Activated T-cell treated with anti-CD3 and anti-CD28 coated beads for 4 hours (primary cell): ENCODE data around the gene PLXNA2.

Experiments used
- DNase-seq: peaks from one replicate; pipeline ENCODE4 v3.0.0-alpha.2; 2020

The PLXNA2 gene

DNA sequence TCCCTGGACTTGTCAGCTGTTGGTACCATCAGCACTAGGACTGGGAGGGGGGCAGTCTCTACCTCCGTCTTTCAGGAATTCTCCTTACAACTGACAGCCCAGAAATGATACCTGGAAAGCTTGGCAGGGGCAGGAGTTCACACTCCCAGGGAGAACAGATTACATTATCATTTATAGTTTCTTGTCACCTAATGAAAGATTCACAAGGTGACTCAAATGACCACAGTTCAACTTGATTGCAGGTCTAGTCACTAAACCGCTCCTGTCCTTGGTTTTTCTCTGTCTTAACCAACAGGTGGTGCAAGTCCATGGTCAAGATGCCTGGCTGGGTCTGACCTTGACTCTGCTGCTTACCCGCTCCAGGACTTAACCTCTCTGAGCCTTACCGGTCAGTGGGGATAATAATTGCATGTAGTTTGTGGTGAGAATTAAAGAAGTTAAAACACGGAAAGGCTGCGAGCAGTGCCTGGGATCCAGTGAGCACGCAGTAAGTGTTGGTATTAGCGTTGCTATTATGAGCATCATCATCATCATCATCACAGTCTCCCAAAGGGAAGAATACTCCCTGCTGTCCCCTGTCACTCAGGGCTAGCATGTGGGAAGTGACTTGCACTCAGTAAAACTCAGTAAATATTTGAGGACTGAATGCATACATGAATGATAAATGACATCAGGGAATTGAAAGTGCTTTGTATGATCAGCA lies 207.9 kb downstream of the PLXNA2 start:
- no peak for DNase-seq

DNA sequence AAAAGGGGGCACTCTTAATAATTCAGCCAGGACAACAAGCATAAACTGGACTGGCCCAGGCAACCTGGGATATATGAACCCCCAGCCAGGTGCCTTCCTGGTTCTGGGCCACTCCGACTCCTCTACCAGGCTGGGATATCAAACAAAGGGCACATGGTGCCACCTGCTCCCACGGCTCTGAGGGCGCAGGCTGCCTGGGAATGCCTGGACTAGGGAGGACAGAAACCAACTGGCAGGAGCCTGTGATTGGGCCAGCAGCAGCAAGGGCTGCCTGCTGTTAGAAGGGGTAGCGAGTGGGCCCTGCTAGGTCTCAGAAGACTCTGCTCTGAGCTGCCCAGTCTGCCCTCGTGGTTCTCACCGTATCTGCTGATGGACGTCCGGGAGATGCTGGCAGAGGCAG lies 210.0 kb downstream of the PLXNA2 start:
- DNase-seq, result no peak

DNA sequence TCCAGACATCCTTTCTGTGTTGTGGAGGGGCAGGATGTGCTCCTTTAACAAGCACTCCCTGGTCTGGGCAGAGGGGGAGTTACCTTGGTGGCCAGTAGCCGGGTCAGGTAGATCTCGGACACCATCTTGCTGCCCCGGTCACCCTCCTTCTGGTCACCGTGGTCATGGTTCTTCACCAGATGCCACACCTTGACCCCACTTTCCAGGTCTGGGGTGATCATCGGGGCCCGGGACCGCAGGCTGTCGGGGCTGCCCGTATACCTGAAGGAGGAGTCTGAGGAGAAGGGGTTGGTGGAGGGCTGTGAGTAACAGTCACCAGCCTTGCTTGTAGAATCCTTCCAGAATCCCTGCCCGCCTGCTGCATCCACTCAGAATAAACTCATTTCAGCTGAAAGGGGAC lies 210.9 kb downstream of the PLXNA2 start:
- DNase-seq, result no peak

DNA sequence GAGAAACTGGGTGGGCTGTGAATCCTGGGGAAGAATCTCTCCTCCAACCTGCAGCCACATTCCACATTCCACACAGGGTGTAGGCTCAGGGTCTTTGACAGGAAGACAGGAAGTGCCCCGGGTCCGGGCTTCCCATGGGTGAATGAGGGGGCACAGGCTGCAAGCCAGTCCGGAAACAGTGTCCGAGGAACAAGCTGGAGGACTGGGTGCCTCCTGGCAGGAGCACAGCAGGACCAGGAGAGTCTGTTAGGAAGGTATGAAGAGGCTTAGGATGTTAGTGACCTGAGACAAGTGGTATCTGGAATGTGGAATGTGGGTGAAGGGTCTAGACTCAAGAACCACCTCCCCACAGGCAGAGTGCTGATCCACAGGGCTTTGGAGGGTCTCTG lies 212.3 kb downstream of the PLXNA2 start:
- no peak for DNase-seq

DNA sequence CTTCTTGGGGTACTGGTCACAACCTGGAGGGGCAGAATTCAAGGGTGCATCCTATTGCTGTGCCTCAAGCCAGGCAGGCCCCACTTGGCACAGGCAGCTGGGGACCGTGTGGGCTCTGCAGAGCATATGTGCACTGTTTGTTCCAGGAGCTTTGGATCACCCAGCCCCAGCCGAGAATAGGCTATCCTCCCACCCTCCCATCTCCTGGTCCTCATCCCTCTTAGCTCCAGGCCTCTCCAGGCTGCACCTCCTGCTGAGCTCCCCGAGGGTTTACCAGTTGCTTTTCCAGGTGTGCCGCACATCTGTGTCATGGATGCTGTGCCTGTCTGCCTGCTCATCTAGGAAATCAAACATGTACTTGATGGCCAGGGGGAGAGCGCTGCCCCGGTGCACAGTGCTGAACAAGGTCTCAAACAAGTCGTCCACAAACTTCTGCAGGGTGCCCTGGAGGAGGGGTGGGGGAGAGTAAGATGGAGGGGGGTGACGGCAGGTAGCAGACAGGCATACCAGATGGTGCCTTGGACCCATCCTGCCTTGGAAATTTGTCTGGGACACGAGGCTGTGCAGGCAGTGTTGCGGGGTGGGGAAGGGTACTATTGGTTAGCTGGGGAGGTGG lies 212.8 kb downstream of the PLXNA2 start:
- no peak for DNase-seq

DNA sequence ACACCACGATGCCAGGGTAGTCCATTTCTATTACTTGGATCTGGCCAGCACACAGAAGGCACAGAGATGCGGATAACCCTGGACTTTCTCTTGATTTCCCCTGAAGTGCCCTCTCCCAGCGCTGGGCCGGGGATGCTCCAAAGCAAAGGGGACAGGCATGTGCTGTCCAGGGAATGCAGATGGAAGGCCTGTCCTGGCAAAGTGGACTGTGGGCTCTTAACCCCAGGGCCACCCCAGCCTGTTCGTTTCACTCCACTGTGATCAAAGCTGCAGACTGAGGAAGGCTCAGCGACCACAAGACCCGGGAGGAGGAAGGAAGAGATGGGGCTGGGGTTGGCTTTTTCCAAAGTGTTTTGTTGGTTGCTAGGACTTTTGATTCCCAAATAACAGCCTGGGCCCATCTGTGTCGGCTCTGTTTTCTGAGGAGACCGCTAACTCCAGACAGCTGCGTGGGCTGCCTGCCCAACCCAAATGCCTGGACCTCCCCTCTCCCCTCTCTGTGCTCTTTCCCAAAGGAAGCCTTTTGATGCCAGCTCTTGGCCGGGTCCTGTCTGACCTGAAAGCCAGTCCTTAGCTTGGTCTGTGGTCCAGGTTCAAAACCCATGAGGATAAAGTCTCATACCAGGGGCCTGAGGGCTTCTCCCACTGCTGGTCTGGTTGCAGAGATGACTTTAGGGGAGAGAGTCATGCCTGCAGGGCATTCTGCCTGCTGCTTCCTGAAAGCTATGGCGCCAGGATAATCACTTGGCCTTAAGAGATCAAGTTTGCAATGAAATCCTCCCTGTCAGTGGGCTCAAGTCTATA lies 213.7 kb downstream of the PLXNA2 start:
- no peak for DNase-seq

DNA sequence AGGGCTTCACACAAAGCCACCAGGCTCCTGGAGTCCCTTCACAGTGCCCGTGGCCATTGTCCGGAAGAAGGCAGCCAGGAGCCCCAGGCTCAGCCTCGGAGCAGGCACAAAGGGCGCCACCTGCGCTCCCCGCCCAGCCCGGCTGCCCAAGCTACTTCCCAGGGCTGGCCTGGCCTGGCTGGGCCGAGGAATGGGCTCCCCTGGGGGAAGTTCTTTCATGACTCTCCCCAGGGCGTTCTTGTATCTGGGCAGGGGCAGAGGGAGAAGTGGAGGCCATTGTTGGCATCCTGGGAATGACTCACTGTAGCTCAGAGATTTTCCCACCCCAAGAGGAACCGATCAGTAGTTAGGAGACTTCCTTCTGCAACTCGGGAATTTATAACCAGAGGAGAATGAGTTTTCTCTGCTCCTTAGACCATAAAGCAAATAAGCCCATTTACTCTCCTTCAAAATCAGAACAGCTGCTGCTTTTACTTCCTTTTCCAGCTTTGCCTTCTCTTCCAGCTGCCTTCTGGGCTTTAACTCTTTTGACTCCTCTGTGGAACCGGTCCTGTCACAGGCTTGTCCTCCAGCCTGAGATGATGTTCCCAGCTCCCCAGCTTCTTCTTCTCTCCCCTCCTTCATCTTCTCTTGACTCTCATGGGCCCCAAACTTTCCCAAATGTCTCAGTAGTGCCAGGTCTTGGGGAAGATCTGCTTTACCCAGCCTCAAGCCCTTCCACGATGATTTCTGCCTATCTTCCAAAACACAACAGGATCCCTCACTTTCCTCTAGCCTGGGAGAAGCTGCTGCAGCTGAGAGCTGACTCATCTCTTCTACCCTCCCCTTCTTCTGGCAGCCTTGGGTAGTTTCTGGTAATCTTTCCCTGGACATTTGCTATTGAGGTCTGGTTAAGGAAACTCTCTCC lies 214.6 kb downstream of the PLXNA2 start:
- no peak for DNase-seq

DNA sequence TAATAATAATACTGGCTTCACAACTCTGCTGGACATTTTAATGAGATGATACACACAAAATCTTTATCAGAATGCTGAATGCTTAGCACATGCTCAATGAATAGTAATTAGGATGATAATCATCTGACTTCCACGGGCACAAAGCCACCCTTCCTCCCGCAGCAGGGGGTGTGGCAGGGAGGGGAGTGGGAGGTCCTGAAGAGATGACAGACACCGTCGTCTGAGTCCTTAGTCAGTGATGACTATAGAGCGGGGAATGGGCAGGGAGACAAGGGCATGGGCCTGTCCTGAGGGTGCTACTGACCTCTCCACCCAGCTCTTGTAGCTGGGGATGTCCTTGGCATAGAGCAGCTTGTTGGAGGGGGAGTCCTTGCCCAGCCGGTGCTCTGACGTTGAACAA lies 215.7 kb downstream of the PLXNA2 start:
- no peak for DNase-seq

DNA sequence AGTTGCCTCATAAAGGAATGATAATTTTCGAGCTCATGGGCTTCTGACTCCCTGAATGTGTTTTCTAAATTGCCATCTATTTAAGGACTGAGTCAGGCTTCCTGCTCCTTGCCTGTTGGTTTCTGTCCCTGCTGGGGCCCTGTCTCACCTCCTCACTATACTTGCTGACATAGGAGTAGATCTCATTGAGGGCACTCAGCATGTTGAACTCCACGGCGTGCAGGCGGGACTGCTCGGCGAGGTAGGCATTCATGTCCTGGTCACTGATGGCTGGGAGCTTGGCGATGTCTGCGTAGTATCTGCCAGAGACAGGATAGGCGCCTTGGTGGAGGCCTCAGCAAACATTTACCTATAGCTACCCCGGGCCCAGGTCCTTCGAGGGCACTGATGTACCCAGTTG lies 216.3 kb downstream of the PLXNA2 start:
- DNase-seq, result no peak

DNA sequence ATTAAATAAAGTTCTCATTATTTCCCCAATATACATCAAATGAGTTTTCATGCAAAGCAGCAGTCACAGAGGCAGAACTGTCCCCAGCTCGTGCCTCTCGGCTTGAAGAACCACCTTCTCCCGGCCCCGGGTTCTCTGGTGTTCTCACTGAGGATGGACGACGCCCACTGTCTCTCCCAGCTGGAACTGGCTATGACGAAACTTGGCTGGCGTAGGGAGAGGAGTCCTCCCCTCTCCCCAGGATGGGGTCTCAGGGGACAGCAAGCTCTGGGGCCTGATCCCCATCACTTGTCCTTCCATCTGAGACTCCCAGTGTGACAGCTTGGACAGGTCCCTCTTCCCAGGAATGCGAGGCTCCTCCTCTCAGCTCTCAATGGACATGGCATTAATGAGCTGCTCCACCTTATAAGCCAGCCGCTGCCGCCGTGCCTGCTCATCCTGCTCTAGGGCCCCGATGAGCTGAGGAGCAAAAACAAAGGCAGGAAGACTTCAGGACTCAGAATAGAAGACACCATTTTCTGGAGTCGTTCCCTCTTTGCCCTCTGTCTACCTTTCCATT lies 217.2 kb downstream of the PLXNA2 start:
- no peak for DNase-seq

DNA sequence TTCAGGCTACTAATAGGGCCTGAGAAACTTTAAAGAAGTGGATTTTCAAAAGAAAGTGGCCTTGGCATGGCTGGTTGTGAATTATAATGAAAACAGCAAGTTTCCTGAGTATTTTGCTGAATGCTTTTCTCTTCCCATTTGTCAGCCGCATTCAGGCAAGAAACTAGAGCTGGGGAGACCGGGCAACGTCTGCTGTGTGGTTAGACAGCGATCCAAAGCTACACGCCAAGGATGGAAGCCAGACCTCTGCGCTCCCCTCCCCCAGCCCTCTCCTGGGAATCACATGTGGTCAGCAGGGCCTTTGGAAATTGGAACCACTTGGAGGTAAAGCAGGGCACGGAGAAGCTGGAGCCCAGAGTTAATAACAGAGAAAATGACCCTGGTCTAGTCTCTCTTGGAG lies 219.2 kb downstream of the PLXNA2 start:
- DNase-seq, result no peak

DNA sequence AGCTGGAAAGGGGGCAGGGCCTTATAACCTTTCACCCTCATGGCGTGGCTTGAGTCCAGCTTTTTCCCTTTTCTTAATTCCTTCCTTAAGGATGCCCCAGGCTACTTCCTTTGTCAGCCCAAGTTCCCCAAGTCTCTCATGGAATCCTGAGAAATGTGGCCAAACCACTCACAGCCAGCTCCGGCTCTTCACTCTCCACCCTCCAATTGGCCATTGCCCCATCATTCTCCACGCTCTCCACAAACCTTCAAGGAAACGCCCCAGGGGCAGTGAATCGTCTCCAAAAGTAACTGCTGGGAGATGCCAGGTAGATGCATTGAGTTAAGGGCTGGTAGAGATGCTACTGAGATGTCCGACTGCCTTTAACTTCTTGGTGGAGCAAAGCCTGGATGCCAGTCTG lies 219.8 kb downstream of the PLXNA2 start:
- no peak for DNase-seq

DNA sequence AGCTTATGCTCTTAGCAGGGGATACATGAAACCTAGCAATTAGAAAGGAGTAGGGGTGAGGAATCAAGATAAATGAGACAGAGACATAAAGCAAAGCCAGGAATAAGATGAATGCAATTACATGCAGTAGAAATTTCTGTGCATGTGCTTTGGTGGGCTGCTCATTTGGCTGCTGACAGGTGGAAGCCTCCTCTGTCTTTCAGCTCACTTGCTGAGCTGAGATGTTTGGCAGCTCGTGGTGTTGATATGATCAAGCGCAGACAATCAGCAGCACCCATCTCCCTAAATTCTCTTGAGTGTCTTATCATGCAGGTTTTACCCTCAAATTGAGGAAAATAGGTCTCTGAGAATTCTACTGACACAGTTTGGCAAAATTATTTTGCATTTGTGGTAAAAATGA lies 224.9 kb downstream of the PLXNA2 start:
- no peak for DNase-seq

DNA sequence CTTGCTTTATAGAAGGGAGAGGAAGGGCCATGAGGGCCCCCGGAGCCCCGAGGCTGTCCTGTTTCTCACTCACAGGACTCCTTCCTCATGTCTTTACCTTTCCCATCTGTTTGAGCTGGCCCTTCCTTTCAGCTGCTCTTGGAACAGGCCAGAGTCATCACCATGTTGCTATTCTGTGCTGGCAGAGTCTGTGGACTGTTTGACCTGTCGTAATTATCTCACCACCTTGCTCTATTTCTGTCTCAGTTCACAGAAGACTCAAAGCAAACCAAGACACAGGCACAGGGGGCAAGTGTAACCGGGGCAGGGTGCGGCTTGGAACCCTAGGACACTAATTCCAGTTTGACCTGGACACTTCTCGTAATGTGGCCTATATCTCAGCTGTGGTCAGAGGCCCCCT lies 228.9 kb downstream of the PLXNA2 start:
- DNase-seq, result no peak

DNA sequence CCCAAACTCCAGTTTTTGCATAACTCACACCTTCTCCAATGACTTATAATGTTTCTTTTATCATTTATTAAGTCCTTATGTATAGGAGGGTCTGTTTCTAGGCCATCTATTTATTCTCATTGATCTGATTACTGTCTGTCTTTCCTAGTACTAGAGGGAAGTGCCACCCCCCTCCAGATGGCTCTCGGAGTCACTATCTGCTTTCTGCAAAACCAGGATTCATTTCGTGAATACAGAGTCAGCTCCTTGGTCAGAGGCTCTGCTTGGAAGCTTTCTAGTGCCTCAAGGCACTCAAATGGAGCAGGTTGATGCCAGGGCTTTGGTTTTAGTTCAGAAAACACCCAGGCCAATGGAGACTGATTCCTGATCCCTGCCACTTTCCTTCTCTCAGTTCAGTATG lies 231.0 kb downstream of the PLXNA2 start:
- no peak for DNase-seq

DNA sequence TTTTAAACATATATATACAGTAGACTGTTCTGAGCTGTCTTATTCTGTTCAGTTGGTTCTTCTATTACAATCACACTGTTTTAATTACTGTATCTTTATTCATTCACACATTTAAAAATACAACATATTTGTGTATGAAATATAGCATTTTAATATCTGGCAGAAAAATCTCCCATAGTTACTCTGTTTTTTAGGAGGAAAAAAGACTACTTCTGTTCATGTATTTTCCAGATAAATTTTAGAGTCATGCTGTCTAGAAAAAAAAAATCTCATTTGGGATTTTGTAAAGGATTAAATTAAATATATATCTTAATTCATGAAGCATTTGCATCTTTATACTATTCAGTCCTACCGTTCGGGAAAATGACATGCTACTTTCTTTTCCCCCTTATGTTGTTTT lies 231.5 kb downstream of the PLXNA2 start:
- no peak for DNase-seq

DNA sequence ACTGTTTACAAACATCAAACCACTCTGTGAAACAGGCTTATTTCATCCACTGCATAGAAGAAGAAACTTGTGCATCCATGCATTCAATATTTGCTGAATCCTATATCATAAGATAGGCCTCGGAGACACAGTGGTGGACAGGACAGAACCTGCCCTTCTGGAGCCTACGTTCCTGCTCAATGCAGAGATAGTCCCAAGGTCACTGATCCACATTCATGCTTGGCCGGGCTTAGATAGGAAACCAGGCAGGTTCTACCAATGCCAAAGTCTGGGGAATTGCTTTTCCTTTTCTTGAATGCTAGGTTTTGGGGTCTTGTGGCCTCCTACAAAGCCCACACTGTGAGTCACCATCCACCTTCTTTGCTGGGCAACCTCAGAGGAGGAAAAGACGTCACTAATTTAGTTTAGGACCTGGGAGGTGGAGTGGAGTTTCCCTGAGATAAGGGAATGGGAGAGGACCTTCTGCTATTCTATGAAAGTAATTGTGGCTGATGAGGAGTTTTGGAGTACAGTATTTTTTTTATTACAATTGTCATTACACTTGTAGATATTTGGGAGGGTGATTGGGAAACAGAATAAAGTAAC lies 233.6 kb downstream of the PLXNA2 start:
- DNase-seq, result no peak

DNA sequence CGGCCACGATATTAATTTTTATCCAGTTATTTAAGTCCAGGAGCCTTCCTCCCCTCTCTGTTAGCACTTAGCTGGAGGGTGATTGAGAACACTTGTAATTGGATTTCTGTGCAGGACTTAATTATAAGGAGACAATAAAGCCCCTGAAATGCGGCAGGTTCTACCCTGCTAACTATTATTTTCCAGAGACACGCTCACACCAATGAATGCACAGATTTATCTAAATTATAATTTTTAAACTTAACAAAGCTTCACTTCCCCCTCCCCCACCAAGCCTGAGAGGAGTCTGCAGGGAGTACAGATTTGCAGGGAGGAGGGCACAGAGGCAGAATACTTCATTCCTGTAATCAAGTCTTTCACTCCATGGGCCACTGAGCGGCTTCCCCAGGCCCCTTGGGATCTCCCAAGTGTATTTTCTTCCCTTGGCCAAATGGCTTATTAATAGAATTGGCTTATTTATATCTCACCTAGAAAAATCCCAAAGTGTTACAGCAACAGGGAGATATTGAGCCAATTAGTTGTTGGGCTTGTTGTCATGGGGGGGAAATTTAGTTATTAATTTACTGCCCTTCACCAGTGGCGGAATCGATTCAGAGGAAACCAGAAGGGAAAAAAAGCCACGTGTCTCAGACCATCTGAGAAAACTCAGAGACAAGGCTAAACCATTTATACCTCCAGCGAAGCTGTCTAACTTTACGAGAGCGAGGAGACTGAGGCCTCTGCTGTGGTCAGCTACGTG lies 234.3 kb downstream of the PLXNA2 start:
- no peak for DNase-seq

DNA sequence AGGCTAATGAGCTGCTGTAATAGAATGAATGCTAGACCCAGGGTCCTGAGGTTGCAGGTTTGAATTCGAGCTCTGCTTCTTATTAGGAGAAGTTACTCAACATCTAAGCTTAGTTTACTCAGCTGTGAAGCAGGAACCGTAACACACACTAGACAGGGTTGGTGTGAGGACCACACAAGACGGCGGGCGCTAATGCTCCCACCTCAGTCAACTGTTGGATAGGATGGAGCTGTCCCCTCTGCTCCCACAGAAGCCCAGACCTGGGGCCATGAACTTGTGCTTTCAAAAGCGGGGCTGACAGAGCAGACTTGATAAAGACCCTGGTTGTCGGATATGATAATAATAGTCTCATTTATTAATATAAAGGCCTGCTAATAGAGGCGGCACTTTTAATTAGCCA lies 234.9 kb downstream of the PLXNA2 start:
- no peak for DNase-seq

DNA sequence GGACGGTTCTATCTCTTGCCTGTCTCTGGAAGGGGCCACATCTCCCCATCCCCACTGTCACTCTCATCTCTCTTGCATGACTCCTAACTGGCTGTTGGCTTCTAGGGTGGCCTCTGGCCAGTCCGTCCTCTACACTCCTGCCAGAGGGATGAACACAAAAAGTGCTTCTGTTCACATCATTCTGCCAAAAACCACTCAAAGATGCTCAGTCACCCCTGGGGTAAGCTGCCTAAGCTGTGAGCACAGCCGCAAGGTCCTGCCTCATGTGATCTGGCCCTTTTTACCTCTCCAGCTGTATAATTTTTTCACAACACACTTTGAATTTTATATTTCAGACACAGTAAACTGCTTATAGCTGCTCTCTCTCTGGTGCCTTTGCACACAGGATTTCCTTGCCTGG lies 235.7 kb downstream of the PLXNA2 start:
- DNase-seq, result no peak

DNA sequence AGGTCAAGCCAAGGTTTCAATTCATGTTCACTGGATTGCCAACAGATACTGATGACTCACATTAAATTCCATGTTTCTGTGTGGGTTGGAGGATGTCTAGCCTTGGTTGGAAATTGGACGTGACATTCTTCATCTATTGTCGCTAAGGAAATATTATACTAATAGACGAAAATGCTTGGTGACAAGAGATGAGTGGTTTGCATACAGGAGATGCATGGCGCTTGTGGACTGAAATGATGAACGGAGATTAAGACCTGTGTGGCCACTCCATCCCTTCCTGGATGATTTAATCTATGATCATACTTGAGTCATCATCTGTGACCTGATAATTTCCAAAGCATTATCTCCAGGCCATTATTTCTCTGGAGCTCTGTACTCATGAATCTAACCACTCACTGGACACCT lies 236.2 kb downstream of the PLXNA2 start:
- DNase-seq, result no peak
